Measurements from ENCODE around the gene RPS18. TPM values are rescaled to one million over a fixed set of nuclear protein-coding genes. Genes with fewer than 3 reads are reported as not detected.

The RPS18 gene
- total and polyA plus RNA-seq, 2 of the 13 experiments (the other 11 are each of a cell fraction or from before 2014, with no cell fraction given) = 3,896 to 5,806 TPM

- TF ChIP-seq USF2 (IDR thresholded peaks at IDR 0.05; ENCODE audit: low read depth, low read length) (no peak), USF2 (CRISPR knock-in tag; IDR thresholded peaks at IDR 0.05; ENCODE audit: borderline replicate concordance) (no peak; the same call in 1 of the 2 replicates), ZNF142 (CRISPR knock-in tag; IDR thresholded peaks at IDR 0.05) (peak; percentile 79; the same call in 1 of the 2 replicates), FLYWCH1 (CRISPR knock-in tag; IDR thresholded peaks at IDR 0.05) (0 out of 2 replicates have a peak, but pooled peaks have one; percentile 44), WIZ (CRISPR knock-in tag; IDR thresholded peaks at IDR 0.05) (no peak), KLF15 (CRISPR knock-in tag; IDR thresholded peaks at IDR 0.05; ENCODE audit: borderline replicate concordance) (peak; percentile 82; the same call in 1 of the 2 replicates), HDAC6 (IDR thresholded peaks at IDR 0.05; ENCODE audit: low read depth, low read length) (no peak), CREB3 (CRISPR knock-in tag; IDR thresholded peaks at IDR 0.05) (0 out of 2 replicates have a peak, but pooled peaks have one; percentile 61), PAWR (CRISPR knock-in tag; IDR thresholded peaks at IDR 0.05; ENCODE audit: borderline replicate concordance) (no peak; the same call in 1 of the 2 replicates), NFYC (CRISPR knock-in tag; IDR thresholded peaks at IDR 0.05) (no peak), FOXO1 (CRISPR knock-in tag; IDR thresholded peaks at IDR 0.05) (peak; percentile 73), MAFF (IDR thresholded peaks at IDR 0.05; ENCODE audit: low read depth, low read length) (no peak), ZNF780A (CRISPR knock-in tag; IDR thresholded peaks at IDR 0.05) (peak; percentile 58), ZNF446 (CRISPR knock-in tag; IDR thresholded peaks at IDR 0.05) (no peak), ZNF234 (CRISPR knock-in tag; conservative IDR thresholded peaks at IDR 0.05) (no peak; the same call in 1 of the 2 replicates), ZFP36 (IDR thresholded peaks at IDR 0.05; ENCODE audit: borderline replicate concordance, low read depth, low read length, partially characterized antibody) (no peak), ZNF253 (CRISPR knock-in tag; IDR thresholded peaks at IDR 0.05; ENCODE audit: borderline replicate concordance) (no peak; the same call in 1 of the 2 replicates), ZNF660 (CRISPR knock-in tag; IDR thresholded peaks at IDR 0.05; ENCODE audit: borderline replicate concordance, low read depth) (no peak), HMG20B (CRISPR knock-in tag; conservative IDR thresholded peaks at IDR 0.05) (no peak)
These were observed 27.5 kb downstream of the RPS18 start (continued) for GRCh38 chr6:33299237-33299944.

Data from HepG2 (cell line).